ENCODE measurements around the gene PTPRJ.

DNA sequence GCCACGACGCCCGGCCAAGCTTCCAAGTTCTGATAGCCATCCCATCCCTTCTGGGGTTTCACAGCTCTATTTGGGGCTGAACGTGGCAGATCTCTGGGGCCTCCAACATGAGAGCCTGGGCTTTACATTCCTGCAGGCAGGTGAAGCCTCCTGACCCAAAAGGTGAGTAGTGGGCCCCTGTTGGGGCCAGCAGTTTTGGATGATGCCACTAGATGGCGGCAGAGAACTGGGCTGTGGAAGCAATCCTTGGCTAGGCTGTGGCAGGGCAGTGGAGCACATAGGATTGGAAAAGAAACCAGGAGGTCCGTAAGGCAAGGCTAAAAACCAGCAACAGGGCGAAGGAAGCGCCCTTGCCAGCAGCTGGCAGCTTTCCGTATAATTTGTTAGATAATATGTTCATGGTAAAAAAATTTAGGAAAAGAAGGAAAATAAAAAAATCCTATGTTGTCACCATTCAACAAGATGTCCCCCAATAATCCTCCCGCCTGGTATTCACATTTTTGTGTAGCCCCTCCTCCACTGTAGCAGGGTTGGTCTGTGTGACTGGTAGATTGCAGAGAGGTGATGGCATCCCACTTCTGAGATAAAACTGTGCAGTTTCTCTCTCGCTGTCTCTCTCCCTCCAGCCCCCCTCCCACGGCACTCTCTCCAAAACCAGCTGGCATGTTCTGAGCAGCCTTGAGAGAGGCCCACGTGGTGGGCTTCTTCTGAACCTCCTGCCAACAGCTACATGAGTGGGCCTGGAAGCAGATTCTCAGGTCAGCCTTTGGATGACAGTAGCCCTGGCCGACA, 192.7 kb downstream of the PTPRJ start:
- TF ChIP-seq, protein P1, sequence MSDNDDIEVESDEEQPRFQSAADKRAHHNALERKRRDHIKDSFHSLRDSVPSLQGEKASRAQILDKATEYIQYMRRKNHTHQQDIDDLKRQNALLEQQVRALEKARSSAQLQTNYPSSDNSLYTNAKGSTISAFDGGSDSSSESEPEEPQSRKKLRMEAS (IDR thresholded peaks at IDR 0.05): no peak
- TF ChIP-seq, protein P2, sequence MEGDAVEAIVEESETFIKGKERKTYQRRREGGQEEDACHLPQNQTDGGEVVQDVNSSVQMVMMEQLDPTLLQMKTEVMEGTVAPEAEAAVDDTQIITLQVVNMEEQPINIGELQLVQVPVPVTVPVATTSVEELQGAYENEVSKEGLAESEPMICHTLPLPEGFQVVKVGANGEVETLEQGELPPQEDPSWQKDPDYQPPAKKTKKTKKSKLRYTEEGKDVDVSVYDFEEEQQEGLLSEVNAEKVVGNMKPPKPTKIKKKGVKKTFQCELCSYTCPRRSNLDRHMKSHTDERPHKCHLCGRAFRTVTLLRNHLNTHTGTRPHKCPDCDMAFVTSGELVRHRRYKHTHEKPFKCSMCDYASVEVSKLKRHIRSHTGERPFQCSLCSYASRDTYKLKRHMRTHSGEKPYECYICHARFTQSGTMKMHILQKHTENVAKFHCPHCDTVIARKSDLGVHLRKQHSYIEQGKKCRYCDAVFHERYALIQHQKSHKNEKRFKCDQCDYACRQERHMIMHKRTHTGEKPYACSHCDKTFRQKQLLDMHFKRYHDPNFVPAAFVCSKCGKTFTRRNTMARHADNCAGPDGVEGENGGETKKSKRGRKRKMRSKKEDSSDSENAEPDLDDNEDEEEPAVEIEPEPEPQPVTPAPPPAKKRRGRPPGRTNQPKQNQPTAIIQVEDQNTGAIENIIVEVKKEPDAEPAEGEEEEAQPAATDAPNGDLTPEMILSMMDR (CRISPR knock-in tag; IDR thresholded peaks at IDR 0.05): peak; percentile 89
- TF ChIP-seq ARID2 (CRISPR knock-in tag; IDR thresholded peaks at IDR 0.05; ENCODE audit: borderline replicate concordance): no peak
- TF ChIP-seq, protein P3, sequence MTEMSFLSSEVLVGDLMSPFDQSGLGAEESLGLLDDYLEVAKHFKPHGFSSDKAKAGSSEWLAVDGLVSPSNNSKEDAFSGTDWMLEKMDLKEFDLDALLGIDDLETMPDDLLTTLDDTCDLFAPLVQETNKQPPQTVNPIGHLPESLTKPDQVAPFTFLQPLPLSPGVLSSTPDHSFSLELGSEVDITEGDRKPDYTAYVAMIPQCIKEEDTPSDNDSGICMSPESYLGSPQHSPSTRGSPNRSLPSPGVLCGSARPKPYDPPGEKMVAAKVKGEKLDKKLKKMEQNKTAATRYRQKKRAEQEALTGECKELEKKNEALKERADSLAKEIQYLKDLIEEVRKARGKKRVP (CRISPR knock-in tag; IDR thresholded peaks at IDR 0.05): no peak
- no peak for TF ChIP-seq ATF7-NPFF (CRISPR knock-in tag; IDR thresholded peaks at IDR 0.05; ENCODE audit: low read depth)
- TF ChIP-seq RXRB (CRISPR knock-in tag; IDR thresholded peaks at IDR 0.05; ENCODE audit: borderline replicate concordance): no peak
- TF ChIP-seq POLR2A (IDR thresholded peaks at IDR 0.05; ENCODE audit: insufficient read depth in 1 of 2, low read depth in 2 of 2, low read length in 2 of 2): no peak
